Choroid plexus epithelial cell (primary cell): ENCODE results near the gene NELFB.
A peak's percentile ranks its signal among the peaks of the same experiment; 100 is the strongest.

Experiments used
- DNase-seq: peaks from one replicate; pipeline ENCODE4 v3.0.0-alpha.2; 2010; ENCODE audit warnings: low read depth
- H3K4me3 ChIP-seq: 2 replicates; pipeline ENCODE4 v1.5.1; 2011; ENCODE audit warnings: low read depth, mild to moderate bottlenecking, control low read depth, low read length, moderate library complexity
- TF ChIP-seq, protein P1 (sequence below): conservative IDR thresholded peaks from 2 replicates; pipeline ENCODE4 v1.5.1; 2011; ENCODE audit warnings: low read depth, mild to moderate bottlenecking, control low read depth, inconsistent platforms, low read length, moderate library complexity

Gene NELFB

DNA sequence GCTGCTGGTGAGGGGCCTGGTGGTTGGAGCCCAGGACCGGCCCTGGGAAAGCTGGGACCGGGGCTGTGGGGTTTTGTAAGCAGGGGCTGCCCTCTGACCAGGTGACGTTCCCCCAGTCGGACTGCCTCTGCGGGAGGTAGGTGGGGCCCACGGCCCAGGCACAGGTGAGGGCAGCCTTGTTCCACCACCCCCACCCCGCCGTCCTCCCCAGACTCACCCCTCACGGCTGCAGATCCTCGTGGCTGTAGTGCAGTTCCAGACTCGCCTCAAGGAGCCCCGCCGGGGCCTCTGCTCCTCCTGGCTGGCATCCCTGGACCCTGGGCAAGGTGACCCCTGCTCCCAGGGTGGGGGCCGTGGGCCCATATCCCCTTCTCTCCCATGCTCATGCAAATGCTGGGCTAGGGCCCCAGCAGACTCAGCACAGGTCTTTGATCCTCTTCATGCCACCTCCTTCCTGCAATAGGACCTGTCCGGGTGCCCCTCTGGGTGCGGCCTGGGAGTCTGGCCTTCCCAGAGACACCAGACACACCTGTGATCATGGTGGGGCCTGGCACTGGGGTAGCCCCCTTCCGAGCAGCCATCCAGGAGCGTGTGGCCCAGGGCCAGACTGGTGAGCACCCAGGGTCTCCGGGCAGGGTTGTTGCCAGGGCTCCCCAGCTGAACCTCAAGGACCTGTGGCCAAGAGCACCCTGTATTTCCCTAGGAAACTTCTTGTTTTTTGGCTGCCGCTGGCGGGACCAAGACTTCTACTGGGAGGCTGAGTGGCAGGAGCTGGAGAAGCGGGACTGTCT is 39.7 kb upstream of the NELFB start:
- DNase-seq, result no peak
- TF ChIP-seq, protein P1, sequence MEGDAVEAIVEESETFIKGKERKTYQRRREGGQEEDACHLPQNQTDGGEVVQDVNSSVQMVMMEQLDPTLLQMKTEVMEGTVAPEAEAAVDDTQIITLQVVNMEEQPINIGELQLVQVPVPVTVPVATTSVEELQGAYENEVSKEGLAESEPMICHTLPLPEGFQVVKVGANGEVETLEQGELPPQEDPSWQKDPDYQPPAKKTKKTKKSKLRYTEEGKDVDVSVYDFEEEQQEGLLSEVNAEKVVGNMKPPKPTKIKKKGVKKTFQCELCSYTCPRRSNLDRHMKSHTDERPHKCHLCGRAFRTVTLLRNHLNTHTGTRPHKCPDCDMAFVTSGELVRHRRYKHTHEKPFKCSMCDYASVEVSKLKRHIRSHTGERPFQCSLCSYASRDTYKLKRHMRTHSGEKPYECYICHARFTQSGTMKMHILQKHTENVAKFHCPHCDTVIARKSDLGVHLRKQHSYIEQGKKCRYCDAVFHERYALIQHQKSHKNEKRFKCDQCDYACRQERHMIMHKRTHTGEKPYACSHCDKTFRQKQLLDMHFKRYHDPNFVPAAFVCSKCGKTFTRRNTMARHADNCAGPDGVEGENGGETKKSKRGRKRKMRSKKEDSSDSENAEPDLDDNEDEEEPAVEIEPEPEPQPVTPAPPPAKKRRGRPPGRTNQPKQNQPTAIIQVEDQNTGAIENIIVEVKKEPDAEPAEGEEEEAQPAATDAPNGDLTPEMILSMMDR, result no peak
- no peak overlapping the region for H3K4me3 ChIP-seq

DNA sequence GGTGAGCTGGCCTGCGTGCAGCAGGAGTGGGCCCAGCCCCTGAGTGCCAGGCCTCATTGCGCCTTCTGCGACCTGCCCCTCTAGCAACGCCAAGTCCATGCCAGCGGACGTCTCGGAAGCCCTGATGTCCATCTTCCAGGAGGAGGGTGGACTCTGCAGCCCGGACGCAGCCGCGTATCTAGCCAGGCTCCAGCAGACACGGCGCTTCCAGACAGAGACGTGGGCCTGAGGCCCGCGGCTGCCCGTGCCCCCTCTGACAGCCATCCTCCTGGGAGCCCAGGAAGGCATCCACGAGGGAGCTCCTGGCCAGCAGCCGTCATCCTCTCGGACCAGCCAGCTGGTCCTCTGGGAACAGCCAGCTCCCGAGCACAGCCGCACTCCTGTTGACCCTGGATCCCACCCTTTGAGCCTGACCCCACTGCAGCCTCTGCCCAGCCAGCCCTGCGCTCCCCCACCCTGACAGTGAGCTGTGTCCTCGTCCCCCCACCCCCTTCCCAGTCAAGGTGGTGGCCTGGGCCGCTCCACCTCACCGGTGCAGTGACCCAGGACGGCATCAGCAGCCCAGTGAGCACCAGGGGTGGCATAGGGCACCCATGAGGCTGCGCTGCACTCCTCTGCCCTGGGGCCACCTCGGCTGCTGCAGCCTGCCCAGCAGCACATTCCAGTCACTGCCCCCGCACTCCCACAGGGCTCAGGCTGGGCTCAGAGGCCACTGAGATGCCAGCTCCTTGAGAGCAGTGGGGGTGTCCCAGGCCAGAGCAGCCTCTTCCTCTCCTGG is 38.8 kb upstream of the NELFB start:
- DNase-seq, result no peak
- TF ChIP-seq, protein P1, result no peak
- no peak overlapping the region for H3K4me3 ChIP-seq

DNA sequence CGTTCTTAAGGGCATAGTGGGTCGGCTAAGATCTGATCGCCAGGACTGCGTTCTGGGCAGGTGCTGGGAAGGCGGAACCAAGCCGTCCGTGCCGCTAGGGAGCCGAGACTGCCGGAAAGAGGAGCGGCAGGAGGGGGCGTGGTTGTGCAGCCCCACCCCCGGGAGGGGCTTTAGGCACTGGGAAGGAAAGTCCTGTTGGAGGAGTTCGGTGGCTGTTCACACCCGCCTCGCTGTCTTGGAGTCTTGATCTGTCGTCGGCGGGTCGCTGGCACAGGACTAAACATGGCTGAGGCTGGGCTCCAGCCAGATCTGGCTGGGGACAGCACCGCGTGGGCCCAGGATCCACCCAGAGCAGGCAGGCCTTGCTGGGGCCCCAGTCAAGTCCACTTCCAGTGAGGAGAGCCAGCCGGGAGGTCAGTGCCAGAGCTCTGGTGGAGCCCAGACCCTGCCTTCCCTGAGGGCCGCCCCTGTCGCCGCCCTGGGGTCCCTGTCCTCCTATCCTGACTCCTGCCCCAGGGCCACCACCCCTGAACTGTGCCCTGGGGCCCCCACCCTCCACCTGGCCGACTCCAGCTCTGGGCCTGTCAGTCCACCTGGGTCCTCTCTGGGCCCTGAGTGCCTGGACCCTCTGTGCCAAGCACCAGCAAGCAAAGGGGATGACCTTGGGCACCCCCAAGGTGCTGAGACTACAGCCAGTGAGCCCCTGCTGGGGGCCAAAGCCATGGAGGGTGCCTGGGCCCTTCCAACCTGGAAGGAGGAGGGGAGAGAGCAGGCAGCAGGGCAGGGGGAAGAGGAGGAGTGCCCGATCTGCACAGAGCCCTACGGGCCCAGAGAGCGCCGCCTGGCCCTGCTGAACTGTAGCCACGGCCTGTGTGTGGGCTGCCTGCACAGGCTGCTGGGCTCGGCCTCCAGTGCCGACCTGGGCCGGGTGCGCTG is 37.6 kb upstream of the NELFB start:
- no peak for DNase-seq
- TF ChIP-seq, protein P1, result no peak
- no peak overlapping the region for H3K4me3 ChIP-seq

DNA sequence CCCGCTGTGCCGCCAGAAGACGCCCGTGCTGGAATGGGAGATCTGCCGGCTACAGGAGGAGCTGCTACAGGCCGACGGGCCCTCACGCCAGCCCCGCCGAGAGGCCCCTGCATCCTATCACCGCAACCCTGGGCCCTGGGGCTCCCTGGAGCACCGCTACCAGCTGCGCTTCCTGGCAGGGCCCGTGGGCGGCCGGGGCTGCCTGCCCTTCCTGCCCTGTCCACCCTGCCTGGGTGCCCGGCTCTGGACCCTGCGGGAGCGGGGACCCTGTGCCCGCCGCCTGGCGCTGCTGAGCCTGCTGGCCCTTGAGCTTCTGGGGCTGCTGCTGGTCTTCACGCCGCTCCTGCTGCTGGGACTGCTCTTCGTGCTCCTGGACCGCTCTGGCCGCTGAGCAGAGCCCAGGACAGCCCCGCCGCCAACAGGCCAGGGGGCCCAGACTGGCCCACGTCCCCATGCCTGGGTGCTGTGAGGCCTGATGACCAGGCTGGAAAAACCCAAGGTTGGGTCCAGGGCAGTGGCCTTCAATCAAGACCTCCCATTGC is 36.8 kb upstream of the NELFB start:
- TF ChIP-seq, protein P1, result no peak
- H3K4me3 ChIP-seq, result no peak overlapping the region
- DNase-seq, result no peak

DNA sequence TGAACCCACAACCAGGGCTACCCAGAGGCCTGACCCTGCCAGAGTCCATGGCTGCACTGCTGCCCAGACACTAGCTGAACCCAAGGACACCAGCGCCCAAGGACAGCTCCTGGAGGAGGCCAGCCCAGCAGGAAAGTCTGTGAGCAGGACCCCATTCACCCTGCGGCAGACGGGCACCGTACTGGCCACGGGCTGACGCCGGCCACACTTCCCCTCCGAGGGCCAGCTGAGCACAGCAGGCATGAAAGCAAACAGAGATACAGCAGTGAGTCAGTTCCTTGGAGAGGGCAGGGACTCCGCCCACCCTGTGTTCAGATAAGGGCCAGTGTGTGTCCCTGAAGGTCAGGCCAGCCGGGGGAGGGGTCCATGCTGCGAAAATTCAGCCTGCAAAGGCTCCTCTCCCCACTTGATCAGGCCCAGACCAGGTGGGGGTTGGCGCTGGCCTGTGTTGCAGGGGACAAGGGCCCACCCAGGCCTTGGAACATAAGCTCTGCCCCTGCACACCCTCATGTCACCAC is 36.3 kb upstream of the NELFB start:
- TF ChIP-seq, protein P1, result no peak
- peak; percentile 63 for DNase-seq
- H3K4me3 ChIP-seq, result no peak overlapping the region

DNA sequence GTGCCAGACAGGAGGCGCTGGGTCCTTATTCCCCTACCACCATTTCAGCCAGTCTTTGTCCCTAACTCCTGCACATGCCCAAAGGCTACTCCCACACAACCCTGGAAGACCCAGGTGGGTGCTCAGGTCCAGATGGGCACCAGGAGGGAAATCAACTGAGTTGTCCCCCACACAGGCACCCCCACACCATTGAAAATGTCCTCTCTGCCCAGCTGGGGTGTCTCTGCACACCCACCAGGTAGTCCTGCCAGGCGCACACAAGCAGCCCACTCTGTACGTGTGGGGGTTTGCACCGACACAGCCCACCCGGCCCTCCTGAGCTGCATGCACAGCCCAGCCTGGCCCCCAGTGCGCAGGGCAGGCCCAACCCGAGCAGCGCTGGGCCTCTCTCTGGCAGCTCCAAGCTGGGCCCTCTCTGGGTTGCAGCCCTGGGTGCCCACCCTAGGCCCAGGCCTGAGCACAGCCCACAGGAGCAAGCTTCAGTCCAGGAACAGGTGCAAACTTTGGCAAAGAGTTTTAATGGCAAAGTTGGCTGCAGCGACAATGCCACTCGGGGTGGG is 35.3 kb upstream of the NELFB start:
- H3K4me3 ChIP-seq, result no peak overlapping the region
- TF ChIP-seq, protein P1, result no peak
- no peak for DNase-seq
